IMR-90 (cell line): Measurements from ENCODE around the gene STAP2. TPM values are rescaled to one million over a fixed set of nuclear protein-coding genes. Genes with fewer than 3 reads are reported as not detected.

Experiments used
- ATAC-seq: fragments of 200-7000 bp; cut with Tn5 transposase; 2 replicates; pipeline ENCODE4 v1.9.1; 2020; ENCODE audit warnings: low read depth, mild to moderate bottlenecking, moderate library complexity
- BruUV-seq: library from RNA; stranded (reverse); fragments of 400-500 nt; replicated peaks from 2 replicates; lab custom pipeline; 2021; lab: Mats Ljungman, UMichigan
- CTCF ChIA-PET: fragments of 300-600 bp; formaldehyde crosslinking; extraction: SDS; loops from one replicate; lab custom pipeline; 2021; ENCODE audit warnings: antibody characterized with exemption; lab: Yijun Ruan, JAX
- POLR2A ChIA-PET: fragments of 300-600 bp; sonication (Branson Sonifier 250); formaldehyde crosslinking; loops from one replicate; lab custom pipeline; 2022; ENCODE audit warnings: antibody characterized with exemption; ENCODE audit not compliant: unreplicated experiment; lab: Charles Lee
- DNase-seq: peaks from one replicate; pipeline ENCODE4 v3.0.0; 2013
- H2AFZ ChIP-seq: replicated peaks from 2 replicates; pipeline ENCODE3; 2013; ENCODE audit warnings: low read length, mild to moderate bottlenecking; ENCODE audit not compliant: poor library complexity
- H2AK5ac ChIP-seq: 2 replicates; pipeline ENCODE4 v1.6.1; 2013; ENCODE audit warnings: low read depth, low read length, inconsistent platforms
- H2AK9ac ChIP-seq: replicated peaks from 2 replicates; pipeline ENCODE3; 2013; ENCODE audit warnings: mild to moderate bottlenecking, low read depth, low read length, moderate library complexity; ENCODE audit not compliant: poor library complexity
- H2BK120ac ChIP-seq: 2 replicates; pipeline ENCODE4 v1.6.1; 2013; ENCODE audit warnings: low read depth, low read length, inconsistent platforms
- H2BK15ac ChIP-seq: 3 replicates; pipeline ENCODE4 v1.6.1; 2013; ENCODE audit warnings: low read depth, low read length, inconsistent platforms
- H2BK20ac ChIP-seq: 2 replicates; pipeline ENCODE4 v1.6.1; 2013; ENCODE audit warnings: low read depth, mild to moderate bottlenecking, inconsistent platforms, low read length, moderate library complexity
- H2BK5ac ChIP-seq: 2 replicates; pipeline ENCODE4 v1.6.1; 2013; ENCODE audit warnings: mild to moderate bottlenecking, low read depth, low read length, inconsistent platforms; ENCODE audit not compliant: poor library complexity, severe bottlenecking
- H3K14ac ChIP-seq: replicated peaks from 2 replicates; pipeline ENCODE4 v1.6.1; 2013; ENCODE audit warnings: low read depth, low read length, inconsistent platforms
- H3K18ac ChIP-seq: 2 replicates; pipeline ENCODE4 v1.6.1; 2013; ENCODE audit warnings: low read depth, low read length, control low read depth
- H3K23ac ChIP-seq: 2 replicates; pipeline ENCODE4 v1.6.1; 2013; ENCODE audit warnings: low read depth, low read length, inconsistent platforms
- H3K27ac ChIP-seq: 2 replicates; pipeline ENCODE4 v1.5.1; 2013; ENCODE audit warnings: mild to moderate bottlenecking, control low read depth, low read length; ENCODE audit not compliant: insufficient read depth
- H3K27me3 ChIP-seq: 2 replicates; pipeline ENCODE4 v1.6.1; 2013; ENCODE audit warnings: low read length; ENCODE audit not compliant: control insufficient read depth, insufficient read depth
- H3K36me3 ChIP-seq: 2 replicates; pipeline ENCODE4 v1.6.1; 2013; ENCODE audit warnings: low read length, mixed read lengths; ENCODE audit not compliant: control insufficient read depth, insufficient read depth
- H3K4ac ChIP-seq: 2 replicates; pipeline ENCODE4 v1.6.1; 2013; ENCODE audit warnings: low read depth, low read length, inconsistent platforms
- H3K4me1 ChIP-seq: 2 replicates; pipeline ENCODE4 v1.6.1; 2013; ENCODE audit warnings: low read length, mixed read lengths; ENCODE audit not compliant: control insufficient read depth, insufficient read depth
- H3K4me2 ChIP-seq: 2 replicates; pipeline ENCODE4 v1.6.1; 2013; ENCODE audit warnings: low read depth, mild to moderate bottlenecking, control low read depth, low read length, moderate library complexity
- H3K4me3 ChIP-seq: 2 replicates; pipeline ENCODE4 v1.5.1; 2013; ENCODE audit warnings: low read depth, mild to moderate bottlenecking, control low read depth, low read length, moderate library complexity; ENCODE audit not compliant: insufficient read depth
- H3K56ac ChIP-seq: 2 replicates; pipeline ENCODE4 v1.6.1; 2013; ENCODE audit warnings: low read length, inconsistent platforms; ENCODE audit not compliant: insufficient read depth; ENCODE audit errors: extremely low read depth
- H3K79me1 ChIP-seq, 2 experiments: 2 replicates each; pipeline ENCODE4 v1.6.1; 2013; ENCODE audit warnings: low read length in 2 of 2, inconsistent platforms in 1 of 2, low read depth in 1 of 2
- H3K9ac ChIP-seq: 2 replicates; pipeline ENCODE4 v1.6.1; 2013; ENCODE audit warnings: low read depth, low read length, control low read depth
- H3K9me1 ChIP-seq: 2 replicates; pipeline ENCODE4 v1.6.1; 2013; ENCODE audit warnings: low read length, inconsistent platforms; ENCODE audit not compliant: insufficient read depth
- H3K9me3 ChIP-seq: 2 replicates; pipeline ENCODE4 v1.6.1; 2013; ENCODE audit warnings: low read length; ENCODE audit not compliant: control insufficient read depth, insufficient read depth
- H4K20me1 ChIP-seq: 2 replicates; pipeline ENCODE4 v1.6.1; 2013; ENCODE audit warnings: low read length, inconsistent platforms; ENCODE audit not compliant: insufficient read depth
- H4K5ac ChIP-seq: 2 replicates; pipeline ENCODE4 v1.6.1; 2013; ENCODE audit warnings: mild to moderate bottlenecking, low read depth, low read length, control low read depth
- H4K8ac ChIP-seq, 2 experiments: 2 replicates each; pipeline ENCODE4 v1.6.1; 2013; ENCODE audit warnings: low read depth in 2 of 2, low read length in 2 of 2, control low read depth in 1 of 2, inconsistent platforms in 1 of 2
- H4K91ac ChIP-seq: 2 replicates; pipeline ENCODE4 v1.6.1; 2013; ENCODE audit warnings: low read depth, low read length, inconsistent platforms; ENCODE audit not compliant: insufficient read depth
- BHLHE40 ChIP-seq: fragments of 150-350 bp; IDR thresholded peaks from 2 replicates; pipeline ENCODE4 v1.6.1; 2016; ENCODE audit warnings: mild to moderate bottlenecking, low read depth, low read length
- CEBPB ChIP-seq: IDR thresholded peaks from 2 replicates; pipeline ENCODE4 v1.6.1; 2012; ENCODE audit warnings: low read depth, low read length, improper control_type of control experiment
- CHD1 ChIP-seq: IDR thresholded peaks from 2 replicates; pipeline ENCODE4 v1.6.1; 2012; ENCODE audit warnings: low read depth, low read length, improper control_type of control experiment
- FOS ChIP-seq: fragments of 150-350 bp; IDR thresholded peaks from 2 replicates; pipeline ENCODE4 v1.6.1; 2016; ENCODE audit warnings: low read depth, low read length
- MAFK ChIP-seq: IDR thresholded peaks from 2 replicates; pipeline ENCODE4 v1.6.1; 2012; ENCODE audit warnings: low read depth, low read length, improper control_type of control experiment
- MAZ ChIP-seq: IDR thresholded peaks from 2 replicates; pipeline ENCODE4 v1.6.1; 2012; ENCODE audit warnings: low read depth, mild to moderate bottlenecking, low read length, improper control_type of control experiment, moderate library complexity, borderline replicate concordance
- MXI1 ChIP-seq: IDR thresholded peaks from 2 replicates; pipeline ENCODE4 v1.6.1; 2012; ENCODE audit warnings: low read depth, mild to moderate bottlenecking, low read length, moderate library complexity, borderline replicate concordance
- RAD21 ChIP-seq: IDR thresholded peaks from 2 replicates; pipeline ENCODE4 v1.6.1; 2012; ENCODE audit warnings: low read length, improper control_type of control experiment
- RCOR1 ChIP-seq: IDR thresholded peaks from 2 replicates; pipeline ENCODE4 v1.6.1; 2012; ENCODE audit warnings: mild to moderate bottlenecking, low read length, improper control_type of control experiment; ENCODE audit not compliant: insufficient replicate concordance
- SMC3 ChIP-seq: fragments of 150-350 bp; IDR thresholded peaks from 2 replicates; pipeline ENCODE4 v1.6.1; 2016; ENCODE audit warnings: low read depth, mild to moderate bottlenecking, antibody characterized with exemption, low read length, moderate library complexity
- WGBS, 2 experiments: methylation state at CpG; one replicate each; pipeline versions ENCODE4 v1.1.5 to v1.1.7; 2013; ENCODE audit warnings: missing lambda C conversion rate in 2 of 2; ENCODE audit not compliant: insufficient read length in 1 of 2; ENCODE audit errors: extremely low coverage in 2 of 2; 5-methylcytosine and 5-hydroxymethylcytosine counted together
- dilution Hi-C: fragments of 300-500 bp; cut with HindIII; formaldehyde crosslinking; loops from one replicate; pipeline ENCODE4 v1.14.3; 2018; ENCODE audit warnings: low sequenced_read_pairs; ENCODE audit not compliant: unreplicated experiment
- in situ Hi-C: fragments of 300-500 bp; cut with MboI; formaldehyde crosslinking; loops from 3 replicates; pipeline ENCODE4 v1.14.3; 2019; ENCODE audit warnings: low sequenced_read_pairs, inconsistent platforms, mixed read lengths
- intact Hi-C: fragments of 100-400 bp; cut with micrococcal nuclease; formaldehyde crosslinking; loops from 2 replicates; pipeline ENCODE4 v1.10.0; 2022
- polyA plus RNA-seq, 3 experiments: library from polyadenylated mRNA; depleted of rRNA; stranded (reverse); fragments of >200 nt; gene quantifications; 2 replicates each; pipeline ENCODE4 v1.2.3, GENCODE V29; 2012; ENCODE audit warnings: low replicate concordance in 1 of 3
- total RNA-seq: library from RNA; depleted of rRNA; stranded (reverse); fragments of >200 nt; gene quantifications from 2 replicates; pipeline ENCODE4 v1.2.3, GENCODE V29; 2012
- TF ChIP-seq, protein P1 (sequence below): conservative IDR thresholded peaks from 2 replicates; pipeline ENCODE4 v1.5.1; 2012; ENCODE audit warnings: mild to moderate bottlenecking, low read depth, low read length, improper control_type of control experiment
- TF ChIP-seq, protein P2 (sequence below): fragments of 150-350 bp; IDR thresholded peaks from 2 replicates; pipeline ENCODE4 v1.6.1; 2016; ENCODE audit warnings: low read depth, mild to moderate bottlenecking, low read length, moderate library complexity, borderline replicate concordance
- TF ChIP-seq, protein P3 (sequence below): fragments of 150-350 bp; IDR thresholded peaks from 2 replicates; pipeline ENCODE4 v1.6.1; 2017; ENCODE audit warnings: mild to moderate bottlenecking, antibody characterized with exemption, low read length, low read depth

Gene STAP2
- total and polyA plus RNA-seq, 2 of the 4 experiments (the other 2 are of a cell fraction) = 1.3 to 3.4 TPM

DNA sequence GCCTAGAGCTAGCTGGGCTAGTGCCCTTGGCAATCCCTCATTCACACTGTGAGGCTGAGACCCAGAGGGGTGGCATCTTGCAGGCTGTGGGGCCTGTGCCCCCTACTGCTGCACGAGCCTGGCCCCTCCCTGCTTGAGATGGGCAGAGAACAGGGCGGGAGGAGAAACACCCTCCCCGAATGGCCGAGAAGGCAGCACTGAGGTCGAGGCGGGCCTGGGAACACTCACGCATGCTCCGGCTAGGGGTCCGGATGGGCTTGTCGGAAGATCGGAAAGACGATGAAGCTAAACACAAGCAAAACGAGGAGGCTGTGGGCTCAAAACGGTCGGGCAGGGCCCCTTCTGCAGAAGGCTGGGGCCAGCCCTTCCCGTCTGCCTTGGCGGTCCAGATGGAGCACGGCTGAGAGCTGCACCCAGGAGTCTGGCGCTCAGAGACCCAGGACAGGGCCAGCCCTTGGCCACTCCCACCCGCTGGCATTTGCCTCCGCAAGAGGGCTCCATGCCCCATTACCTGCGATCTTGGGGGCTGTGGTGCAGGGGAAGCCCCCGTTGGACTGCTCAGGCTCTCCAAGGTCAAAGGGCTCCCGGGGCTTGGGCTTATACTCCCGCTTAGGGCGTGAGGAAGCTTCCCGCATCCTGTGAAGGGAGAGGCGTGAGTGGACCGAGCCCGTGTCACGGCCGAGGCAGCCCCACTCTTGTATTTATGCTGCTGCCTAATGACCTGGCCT, 23.6 kb upstream of the STAP2 start:
- no peak overlapping the region for H3K4me3 ChIP-seq
- H2BK15ac ChIP-seq = no peak overlapping the region
- H3K27ac ChIP-seq = no peak overlapping the region
- ChIA-PET CTCF (interaction anchor here (1.1 kb wide), 1 partner anchor 185 kb away, joined by 5 read pairs; no protein-coding TSS in a partner anchor), POLR2A (no interaction called here)
- no peak overlapping the region for H3K23ac ChIP-seq
- peaks cover 10% of the 10 kb centered on the region; the same call in 1 of the 2 replicates for H3K4me1 ChIP-seq
- no peak overlapping the region for H3K18ac ChIP-seq
- H3K27me3 ChIP-seq = no peaks in the 10 kb centered on the region
- H3K4ac ChIP-seq = no peak overlapping the region
- 76% methylated on average over 16 of the region's 32 CpGs; no CpG with 5 or more reads in 1 of the 2 experiments for WGBS, 2 experiments
- dilution Hi-C loops (no loop called here), in situ Hi-C loops (no loop called here), intact Hi-C loops (no loop called here)
- peaks cover 8 to 36% of the 10 kb centered on the region in 2 experiments for H3K79me1 ChIP-seq
- no peak overlapping the region for H4K91ac ChIP-seq
- H3K56ac ChIP-seq = no peak overlapping the region
- no peak overlapping the region for H4K5ac ChIP-seq
- H2BK5ac ChIP-seq = no peak overlapping the region
- peak overlapping the region; percentile 51 for H2AFZ ChIP-seq
- ATAC-seq (no peak), DNase-seq (no peak)
- no peak overlapping the region for H3K4me2 ChIP-seq
- BruUV-seq = no TSS peak
- no peaks in the 10 kb centered on the region for H3K9me3 ChIP-seq
- H2BK20ac ChIP-seq = no peak overlapping the region
- H3K14ac ChIP-seq = no peak overlapping the region
- no peak overlapping the region for H4K8ac ChIP-seq
- no peak overlapping the region for H3K9ac ChIP-seq
- H3K9me1 ChIP-seq = no peaks in the 10 kb centered on the region
- peak overlapping the region; percentile 91 for H2AK9ac ChIP-seq
- peaks cover 64% of the 10 kb centered on the region for H3K36me3 ChIP-seq
- H2BK120ac ChIP-seq = no peak overlapping the region
- H4K20me1 ChIP-seq = peaks cover 14% of the 10 kb centered on the region
- TF ChIP-seq RCOR1 = no peak
- TF ChIP-seq SMC3 = no peak
- TF ChIP-seq, protein P1, sequence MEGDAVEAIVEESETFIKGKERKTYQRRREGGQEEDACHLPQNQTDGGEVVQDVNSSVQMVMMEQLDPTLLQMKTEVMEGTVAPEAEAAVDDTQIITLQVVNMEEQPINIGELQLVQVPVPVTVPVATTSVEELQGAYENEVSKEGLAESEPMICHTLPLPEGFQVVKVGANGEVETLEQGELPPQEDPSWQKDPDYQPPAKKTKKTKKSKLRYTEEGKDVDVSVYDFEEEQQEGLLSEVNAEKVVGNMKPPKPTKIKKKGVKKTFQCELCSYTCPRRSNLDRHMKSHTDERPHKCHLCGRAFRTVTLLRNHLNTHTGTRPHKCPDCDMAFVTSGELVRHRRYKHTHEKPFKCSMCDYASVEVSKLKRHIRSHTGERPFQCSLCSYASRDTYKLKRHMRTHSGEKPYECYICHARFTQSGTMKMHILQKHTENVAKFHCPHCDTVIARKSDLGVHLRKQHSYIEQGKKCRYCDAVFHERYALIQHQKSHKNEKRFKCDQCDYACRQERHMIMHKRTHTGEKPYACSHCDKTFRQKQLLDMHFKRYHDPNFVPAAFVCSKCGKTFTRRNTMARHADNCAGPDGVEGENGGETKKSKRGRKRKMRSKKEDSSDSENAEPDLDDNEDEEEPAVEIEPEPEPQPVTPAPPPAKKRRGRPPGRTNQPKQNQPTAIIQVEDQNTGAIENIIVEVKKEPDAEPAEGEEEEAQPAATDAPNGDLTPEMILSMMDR = no peak
- no peak for TF ChIP-seq CHD1
- TF ChIP-seq MAZ = no peak
- no peak for TF ChIP-seq RAD21
- TF ChIP-seq BHLHE40 = no peak
- TF ChIP-seq, protein P2, sequence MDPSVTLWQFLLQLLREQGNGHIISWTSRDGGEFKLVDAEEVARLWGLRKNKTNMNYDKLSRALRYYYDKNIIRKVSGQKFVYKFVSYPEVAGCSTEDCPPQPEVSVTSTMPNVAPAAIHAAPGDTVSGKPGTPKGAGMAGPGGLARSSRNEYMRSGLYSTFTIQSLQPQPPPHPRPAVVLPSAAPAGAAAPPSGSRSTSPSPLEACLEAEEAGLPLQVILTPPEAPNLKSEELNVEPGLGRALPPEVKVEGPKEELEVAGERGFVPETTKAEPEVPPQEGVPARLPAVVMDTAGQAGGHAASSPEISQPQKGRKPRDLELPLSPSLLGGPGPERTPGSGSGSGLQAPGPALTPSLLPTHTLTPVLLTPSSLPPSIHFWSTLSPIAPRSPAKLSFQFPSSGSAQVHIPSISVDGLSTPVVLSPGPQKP = no peak
- TF ChIP-seq MXI1 = no peak
- no peak for TF ChIP-seq CEBPB
- TF ChIP-seq, protein P3, sequence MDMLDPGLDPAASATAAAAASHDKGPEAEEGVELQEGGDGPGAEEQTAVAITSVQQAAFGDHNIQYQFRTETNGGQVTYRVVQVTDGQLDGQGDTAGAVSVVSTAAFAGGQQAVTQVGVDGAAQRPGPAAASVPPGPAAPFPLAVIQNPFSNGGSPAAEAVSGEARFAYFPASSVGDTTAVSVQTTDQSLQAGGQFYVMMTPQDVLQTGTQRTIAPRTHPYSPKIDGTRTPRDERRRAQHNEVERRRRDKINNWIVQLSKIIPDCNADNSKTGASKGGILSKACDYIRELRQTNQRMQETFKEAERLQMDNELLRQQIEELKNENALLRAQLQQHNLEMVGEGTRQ = no peak
- no peak for TF ChIP-seq FOS
- TF ChIP-seq MAFK = no peak
- H2AK5ac ChIP-seq = no peak overlapping the region
